ENCODE measurements around the gene CUL3.

CUL3 gene

DNA sequence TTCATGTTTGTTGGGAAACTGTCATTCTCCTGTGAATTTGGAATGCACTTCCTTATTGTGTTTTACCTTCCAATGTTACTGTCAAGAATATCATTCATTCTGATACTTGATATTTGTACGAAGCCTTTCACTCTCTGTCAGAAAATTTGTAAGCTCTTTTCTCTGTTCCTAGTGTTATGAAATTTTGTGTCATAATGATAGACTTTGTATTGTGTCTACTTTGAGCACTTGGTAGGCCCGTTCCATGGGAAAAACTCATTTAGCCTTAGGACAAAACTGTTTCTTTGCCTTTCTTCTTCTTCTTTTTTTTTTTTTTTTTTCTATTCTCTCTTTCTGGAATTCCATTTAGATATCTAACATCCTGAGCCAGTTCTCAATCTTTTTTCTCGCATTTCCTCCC is 131.3 kb downstream of the CUL3 start:
- POLR2A ChIA-PET: no interaction called here
- TF ChIP-seq, protein P1, sequence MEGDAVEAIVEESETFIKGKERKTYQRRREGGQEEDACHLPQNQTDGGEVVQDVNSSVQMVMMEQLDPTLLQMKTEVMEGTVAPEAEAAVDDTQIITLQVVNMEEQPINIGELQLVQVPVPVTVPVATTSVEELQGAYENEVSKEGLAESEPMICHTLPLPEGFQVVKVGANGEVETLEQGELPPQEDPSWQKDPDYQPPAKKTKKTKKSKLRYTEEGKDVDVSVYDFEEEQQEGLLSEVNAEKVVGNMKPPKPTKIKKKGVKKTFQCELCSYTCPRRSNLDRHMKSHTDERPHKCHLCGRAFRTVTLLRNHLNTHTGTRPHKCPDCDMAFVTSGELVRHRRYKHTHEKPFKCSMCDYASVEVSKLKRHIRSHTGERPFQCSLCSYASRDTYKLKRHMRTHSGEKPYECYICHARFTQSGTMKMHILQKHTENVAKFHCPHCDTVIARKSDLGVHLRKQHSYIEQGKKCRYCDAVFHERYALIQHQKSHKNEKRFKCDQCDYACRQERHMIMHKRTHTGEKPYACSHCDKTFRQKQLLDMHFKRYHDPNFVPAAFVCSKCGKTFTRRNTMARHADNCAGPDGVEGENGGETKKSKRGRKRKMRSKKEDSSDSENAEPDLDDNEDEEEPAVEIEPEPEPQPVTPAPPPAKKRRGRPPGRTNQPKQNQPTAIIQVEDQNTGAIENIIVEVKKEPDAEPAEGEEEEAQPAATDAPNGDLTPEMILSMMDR (IDR thresholded peaks at IDR 0.05; ENCODE audit: control extremely low read depth, extremely low read depth, low read depth, missing control alignments): no peak
- CTCF ChIA-PET: interaction anchor here (0.7 to 1.6 kb wide), 3 partner anchors 8 to 197 kb away, joined by 3 to 5 read pairs (median 3); no protein-coding TSS in a partner anchor
- DNase-seq (ENCODE audit: extremely low spot score): no peak

DNA sequence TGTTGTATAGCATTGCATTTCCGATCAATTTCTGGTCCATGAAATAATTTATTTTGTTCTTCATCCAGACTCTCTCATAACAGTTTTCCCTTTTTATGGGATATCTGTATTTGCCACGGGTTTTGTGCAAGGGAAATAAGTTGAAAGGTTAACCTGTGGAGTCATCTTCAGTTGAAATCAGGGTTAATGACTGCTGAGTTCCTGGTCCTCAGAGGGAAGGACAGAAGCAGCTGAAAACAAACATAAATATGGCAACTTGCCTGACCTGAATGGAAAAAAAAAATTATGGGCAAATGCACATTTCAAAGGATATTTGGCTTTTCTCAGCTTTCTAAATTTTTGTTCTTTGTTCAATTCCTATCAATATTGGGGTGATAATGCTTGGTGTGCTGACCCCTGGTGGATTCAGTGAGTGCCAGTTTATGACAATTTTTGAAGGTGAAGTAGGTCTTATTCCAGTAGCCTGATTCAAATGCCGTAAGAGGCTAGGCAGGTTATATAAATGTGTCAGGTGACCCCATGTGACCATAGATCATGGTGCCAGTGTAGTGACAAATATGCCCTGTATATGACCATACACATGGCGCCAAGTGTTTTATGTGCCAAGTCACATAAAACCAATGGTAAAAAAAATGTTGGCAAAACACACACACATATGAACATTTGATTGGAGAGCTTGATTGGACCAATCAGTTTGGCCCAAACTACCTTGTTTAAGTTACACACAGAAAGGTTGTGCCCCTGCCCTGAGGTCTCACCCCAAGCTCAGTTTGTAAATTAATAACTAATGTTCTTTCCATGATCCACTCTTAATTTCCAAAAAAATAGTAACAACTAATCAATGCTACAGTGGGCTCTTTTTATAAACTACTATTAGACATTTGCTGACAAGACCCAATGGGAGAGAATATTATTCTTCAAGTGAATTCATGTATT is 135.7 kb downstream of the CUL3 start:
- CTCF ChIA-PET: interaction anchor here (1.1 to 2.6 kb wide), 8 partner anchors 9 to 202 kb away, joined by 3 to 11 read pairs (median 4); no protein-coding TSS in a partner anchor
- TF ChIP-seq, protein P1 (IDR thresholded peaks at IDR 0.05; ENCODE audit: control extremely low read depth, extremely low read depth, low read depth, missing control alignments): peak; percentile 54
- peak; percentile 26 for DNase-seq (ENCODE audit: extremely low spot score)
- POLR2A ChIA-PET: no interaction called here

DNA sequence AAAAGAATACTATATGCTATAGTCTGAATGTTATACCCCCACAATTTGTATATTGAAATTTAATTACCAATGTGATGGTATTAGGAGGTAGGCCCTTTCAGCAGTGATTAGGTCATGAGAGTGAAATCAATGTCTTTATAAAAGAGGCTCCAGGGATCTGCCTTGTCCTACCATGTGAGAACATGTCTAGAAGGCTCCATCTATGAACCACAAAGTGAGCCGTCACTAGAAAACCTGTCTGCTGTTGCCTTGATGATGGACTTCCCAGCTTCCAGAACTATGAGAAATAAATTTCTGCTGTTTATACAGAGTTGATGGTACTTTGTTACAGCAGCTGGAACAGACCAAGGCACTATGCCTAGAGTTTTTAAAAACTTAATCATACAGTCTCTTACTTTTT is 136.9 kb downstream of the CUL3 start:
- CTCF ChIA-PET: interaction anchor here (1.6 to 2.6 kb wide), 2 partner anchors 13 to 18 kb away, joined by 4 to 8 read pairs; no protein-coding TSS in a partner anchor
- TF ChIP-seq, protein P1 (IDR thresholded peaks at IDR 0.05; ENCODE audit: control extremely low read depth, extremely low read depth, low read depth, missing control alignments): no peak
- DNase-seq (ENCODE audit: extremely low spot score): no peak
- POLR2A ChIA-PET: no interaction called here

DNA sequence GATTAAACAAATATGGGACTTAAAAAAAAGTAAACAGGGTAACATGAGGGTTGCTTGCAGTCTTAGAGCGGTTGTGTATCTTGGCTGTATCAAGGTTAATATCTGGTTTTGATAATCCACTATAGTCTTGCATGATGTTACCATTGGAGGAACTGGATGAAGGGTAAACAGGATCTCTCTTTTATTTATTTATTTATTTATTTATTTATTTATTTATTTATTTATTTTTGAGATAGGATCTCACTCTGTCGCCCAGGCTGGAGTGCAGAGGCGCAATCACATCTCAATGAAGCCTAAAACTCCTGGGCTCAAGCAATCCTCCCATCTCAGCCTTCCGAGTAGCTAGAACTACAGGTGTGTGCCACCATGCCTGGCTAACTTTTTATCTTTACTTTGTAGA is 140.4 kb downstream of the CUL3 start:
- TF ChIP-seq, protein P1 (IDR thresholded peaks at IDR 0.05; ENCODE audit: control extremely low read depth, extremely low read depth, low read depth, missing control alignments): no peak
- ChIA-PET POLR2A (no interaction called here), CTCF (no interaction called here)
- no peak for DNase-seq (ENCODE audit: extremely low spot score)

- CTCF ChIA-PET: no interaction called here
- POLR2A ChIA-PET: no interaction called here
- DNase-seq (ENCODE audit: extremely low spot score): no peak
- TF ChIP-seq, protein P1 (IDR thresholded peaks at IDR 0.05; ENCODE audit: control extremely low read depth, extremely low read depth, low read depth, missing control alignments): no peak
These were observed 141.1 kb downstream of the CUL3 start for GRCh38 chr2:224444021-224444420.

DNA sequence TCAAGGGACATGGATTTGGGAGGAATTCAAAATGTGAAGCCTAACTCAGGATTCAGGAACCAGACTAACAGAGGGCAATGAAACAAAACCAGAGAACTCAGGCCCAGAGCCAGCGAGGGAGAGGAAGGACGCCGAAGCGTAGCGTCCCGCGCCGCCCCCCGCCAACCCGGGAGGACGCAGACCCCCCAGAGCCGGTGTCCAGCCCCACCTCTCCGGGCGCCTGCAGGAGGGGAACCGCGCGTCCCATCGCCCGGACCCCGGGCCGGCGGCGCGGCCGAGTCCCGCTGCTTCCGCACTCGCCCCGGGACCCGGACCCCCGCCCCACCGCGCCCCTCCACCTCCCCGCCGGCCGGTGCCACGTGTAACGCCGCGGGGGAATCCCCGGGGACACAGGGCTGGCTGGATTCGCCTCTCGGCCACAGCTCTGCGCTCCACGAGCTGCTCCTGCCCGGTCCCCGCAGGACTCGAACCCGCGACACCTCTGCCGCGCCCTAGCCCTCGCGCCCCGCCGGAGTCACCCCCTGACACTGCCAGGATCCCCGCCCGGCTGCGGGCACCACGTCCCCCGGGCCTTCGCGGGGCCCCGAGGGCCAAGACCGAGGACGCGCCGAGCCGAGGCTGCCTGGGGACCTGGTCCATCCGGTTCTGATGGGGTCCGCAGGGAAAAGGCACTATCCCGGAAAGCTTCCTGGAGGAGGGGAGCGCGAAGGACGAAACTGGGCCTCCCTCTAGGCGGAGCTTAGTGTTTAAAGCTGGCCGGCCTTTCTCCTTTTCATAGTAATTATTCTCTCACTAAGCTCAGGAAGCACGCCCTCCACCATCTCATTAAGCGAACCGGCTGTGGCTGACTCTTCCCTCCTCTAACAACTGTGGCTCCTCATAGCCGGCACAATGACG is 142.8 kb downstream of the CUL3 start:
- POLR2A ChIA-PET: no interaction called here
- TF ChIP-seq, protein P1 (IDR thresholded peaks at IDR 0.05; ENCODE audit: control extremely low read depth, extremely low read depth, low read depth, missing control alignments): no peak
- DNase-seq (ENCODE audit: extremely low spot score): peak; percentile 46
- CTCF ChIA-PET: interaction anchor here (0.6 to 1.8 kb wide), 3 partner anchors 12 to 84 kb away, joined by 3 to 7 read pairs (median 3); no protein-coding TSS in a partner anchor
